ENCODE results near the gene SEC22C. TPM values are rescaled to one million over a fixed set of nuclear protein-coding genes. Genes with fewer than 3 reads are reported as not detected.
A peak's percentile ranks its signal among the peaks of the same experiment; 100 is the strongest.

Gene SEC22C
- total RNA-seq, 6 experiments from 2014 or later: 11.3 to 23.6 (median 13.8) TPM

- Histone ChIP-seq H3K4me1 (peaks cover 0 to 15% (median 2%) of the 10 kb centered on the region in 4 donors), H3K27ac (no peak overlapping the region), H3K36me3 (peaks cover 0 to 15% (median 8%) of the 10 kb centered on the region in 4 donors), H3K9me3 (no peaks in the 10 kb centered on the region), H3K27me3 (no peaks in the 10 kb centered on the region), H3K4me3 (no peak overlapping the region)
- TF ChIP-seq POLR2A (IDR thresholded peaks at IDR 0.05) (no peak), CTCF (IDR thresholded peaks at IDR 0.05) (no peak)
- intact Hi-C loops (cut with DNase I): no loop called here
- 67% methylated on average over 1 of the region's 1 CpG for WGBS (ENCODE audit: insufficient coverage, low coverage, low lambda C conversion rate, missing lambda C conversion rate)
- DNase-seq (no peak), ATAC-seq (no peak)
Measured at GRCh38 chr3:42550250-42550649, 31.5 kb downstream of the SEC22C start.

- ATAC-seq: no peak
- Histone ChIP-seq H3K9me3 (no peaks in the 10 kb centered on the region), H3K4me3 (no peak overlapping the region), H3K27ac (no peak overlapping the region), H3K36me3 (peaks cover 0 to 7% (median 4%) of the 10 kb centered on the region in 4 donors), H3K27me3 (no peaks in the 10 kb centered on the region), H3K4me1 (peaks cover 0 to 26% (median 6%) of the 10 kb centered on the region in 4 donors)
- TF ChIP-seq CTCF (IDR thresholded peaks at IDR 0.05): no peak
- TF ChIP-seq POLR2A (IDR thresholded peaks at IDR 0.05): no peak
- no peak for DNase-seq
- WGBS (ENCODE audit: insufficient coverage, low coverage, low lambda C conversion rate, missing lambda C conversion rate): 90% methylated on average over 2 of the region's 2 CpGs
- intact Hi-C loops (cut with DNase I): no loop called here
Measured at GRCh38 chr3:42549131-42549530, 32.6 kb downstream of the SEC22C start.

- TF ChIP-seq CTCF (IDR thresholded peaks at IDR 0.05) (peak; percentile 85 to 99 (median 98)), POLR2A (IDR thresholded peaks at IDR 0.05) (no peak)
- Histone ChIP-seq H3K4me1 (peaks cover 0 to 31% (median 9%) of the 10 kb centered on the region in 4 donors), H3K36me3 (no peaks in the 10 kb centered on the region), H3K27ac (no peak overlapping the region), H3K9me3 (no peaks in the 10 kb centered on the region), H3K4me3 (no peak overlapping the region), H3K27me3 (no peaks in the 10 kb centered on the region)
- ATAC-seq (peak; percentile 66 to 71 (median 70)), DNase-seq (peak; percentile 75 to 83 (median 82))
- intact Hi-C loops (cut with DNase I): no loop called here
- 27% methylated on average over 4 of the region's 7 CpGs for WGBS (ENCODE audit: insufficient coverage, low coverage, low lambda C conversion rate, missing lambda C conversion rate)
Measured at GRCh38 chr3:42547401-42547945, 34.3 kb downstream of the SEC22C start.

- ATAC-seq (no peak), DNase-seq (no peak)
- TF ChIP-seq CTCF (IDR thresholded peaks at IDR 0.05): no peak
- no peak for TF ChIP-seq POLR2A (IDR thresholded peaks at IDR 0.05)
- intact Hi-C loops (cut with DNase I): no loop called here
- peak overlapping the region in 1 of 3 donors; percentile 46 for H3K27ac ChIP-seq
- H3K4me3 ChIP-seq: no peak overlapping the region
- H3K4me1 ChIP-seq: peaks cover 0 to 31% (median 9%) of the 10 kb centered on the region in 4 donors
- no peaks in the 10 kb centered on the region for H3K9me3 ChIP-seq
- H3K27me3 ChIP-seq: no peaks in the 10 kb centered on the region
- WGBS (ENCODE audit: insufficient coverage, low coverage, low lambda C conversion rate, missing lambda C conversion rate): 85% methylated on average over 3 of the region's 3 CpGs
- no peaks in the 10 kb centered on the region for H3K36me3 ChIP-seq
Measured at GRCh38 chr3:42546691-42547213, 35.0 kb downstream of the SEC22C start.
